HepG2 (cell line): ENCODE data around the gene HMGCR. TPM values are rescaled to one million over a fixed set of nuclear protein-coding genes. Genes with fewer than 3 reads are reported as not detected.
A peak's percentile ranks its signal among the peaks of the same experiment; 100 is the strongest.

Experiments
- ARID5B ChIP-seq: IDR thresholded peaks from 2 replicates; pipeline ENCODE4 v1.4.0; 2020; ENCODE audit warnings: mild to moderate bottlenecking, missing genetic modification reagents
- ATF2 ChIP-seq: sonication (generic); formaldehyde crosslinking; IDR thresholded peaks from 2 replicates; pipeline ENCODE4 v1.4.0; 2020; ENCODE audit warnings: missing genetic modification reagents
- BCL6 ChIP-seq: IDR thresholded peaks from 2 replicates; pipeline ENCODE4 v1.6.1; 2016; ENCODE audit warnings: missing genetic modification reagents, missing compliant biosample characterization
- CHD4 ChIP-seq: fragments of 200-600 bp; sonication (generic); IDR thresholded peaks from 2 replicates; pipeline ENCODE4 v1.7.0; 2017; ENCODE audit warnings: mild to moderate bottlenecking, low read length, borderline replicate concordance
- FOXA1 ChIP-seq, 2 experiments: fragments of 450-650 bp in 1 of 2; sonication (generic) in 1 of 2; formaldehyde crosslinking in 1 of 2; IDR thresholded peaks; 2 replicates each; pipeline versions ENCODE4 v1.4.0 to v1.6.1; 2016 to 2020; ENCODE audit warnings: missing genetic modification reagents in 1 of 2
- GMEB2 ChIP-seq: IDR thresholded peaks from 2 replicates; pipeline ENCODE4 v1.6.1; 2016; ENCODE audit warnings: missing biosample characterization, missing genetic modification reagents, low read depth
- HDAC1 ChIP-seq: sonication (generic); formaldehyde crosslinking; IDR thresholded peaks from 2 replicates; pipeline ENCODE4 v1.5.1; 2020; ENCODE audit warnings: mild to moderate bottlenecking, missing genetic modification reagents
- HNF1A ChIP-seq, 2 experiments: sonication (generic) in 1 of 2; formaldehyde crosslinking in 1 of 2; IDR thresholded peaks; 2 replicates each; pipeline versions ENCODE4 v1.4.0 to v1.6.1; 2016 to 2020; ENCODE audit warnings: borderline replicate concordance in 1 of 2, low read depth in 1 of 2, mild to moderate bottlenecking in 1 of 2, missing genetic modification reagents in 1 of 2
- SALL1 ChIP-seq: sonication (generic); formaldehyde crosslinking; IDR thresholded peaks from 2 replicates; pipeline ENCODE4 v1.8.0; 2022; ENCODE audit warnings: mild to moderate bottlenecking, missing genetic modification reagents
- SAP130 ChIP-seq: IDR thresholded peaks from 2 replicates; pipeline ENCODE4 v1.6.1; 2016; ENCODE audit warnings: low read depth
- SOX13 ChIP-seq, 3 experiments: fragments of 450-650 bp in 1 of 3; sonication (generic) in 1 of 3; formaldehyde crosslinking in 1 of 3; IDR thresholded peaks in 2 of 3; conservative IDR thresholded peaks in 1 of 3; 2 replicates each; pipeline versions ENCODE4 v1.5.0 to v1.6.1; 2016 to 2020; ENCODE audit warnings: antibody characterized with exemption in 1 of 3, mild to moderate bottlenecking in 1 of 3, missing compliant biosample characterization in 1 of 3, missing genetic modification reagents in 1 of 3, moderate library complexity in 1 of 3
- SOX5 ChIP-seq: IDR thresholded peaks from 2 replicates; pipeline ENCODE4 v1.6.1; 2016; ENCODE audit warnings: borderline replicate concordance
- ZNF839 ChIP-seq: sonication (generic); formaldehyde crosslinking; IDR thresholded peaks from 2 replicates; pipeline ENCODE4 v1.4.0; 2020; ENCODE audit warnings: missing genetic modification reagents, mild to moderate bottlenecking, borderline replicate concordance
- polyA plus RNA-seq, 8 experiments: library from polyadenylated mRNA; depleted of rRNA in 3 of 8; stranded (reverse) in 7 of 8; unstranded in 1 of 8; fragments of >200 nt; fragmentation: Illumina TruSeq in 4 of 8; extraction: Trizol in 4 of 8; gene quantifications; 2 replicates each; pipeline versions ENCODE4 v1.2.1 to v1.2.3, GENCODE V29; 2011 to 2016; ENCODE audit warnings: low read depth in 4 of 8, missing spikeins in 1 of 8, mixed read lengths in 1 of 8; ENCODE audit not compliant: insufficient read depth in 1 of 8
- total RNA-seq, 5 experiments: library from RNA; depleted of rRNA; stranded (reverse); fragments of >200 nt; fragmentation: Illumina TruSeq; extraction: Trizol; gene quantifications; 2 replicates each; pipeline ENCODE4 v1.2.3, GENCODE V29; 2016; ENCODE audit warnings: low read depth in 1 of 5

Gene HMGCR
- total and polyA plus RNA-seq, 2 of the 13 experiments (the other 11 are each of a cell fraction or from before 2014, with no cell fraction given) = 43.0 to 144 TPM

GRCh38 chr5:75331095-75332090 is 5.6 kb upstream of the HMGCR start (continued):
- TF ChIP-seq HDAC1 (CRISPR knock-in tag) = peak; percentile 12; the same call in 1 of the 2 replicates
- TF ChIP-seq FOXA1 (IDR thresholded peaks at IDR 0.05) = no peak
- TF ChIP-seq FOXA1 (CRISPR knock-in tag; IDR thresholded peaks at IDR 0.05) = peak; percentile 61; the same call in 1 of the 2 replicates
- TF ChIP-seq BCL6 (CRISPR knock-in tag) = peak; percentile 61
- 0 out of 2 replicates have a peak, but pooled peaks have one; percentile 14 for TF ChIP-seq ATF2 (CRISPR knock-in tag)
- TF ChIP-seq SOX5 (CRISPR knock-in tag) = peak; percentile 42; the same call in 1 of the 2 replicates
- peak; percentile 24; the same call in 1 of the 2 replicates for TF ChIP-seq CHD4
- peak; percentile 44 for TF ChIP-seq SAP130 (CRISPR knock-in tag)
- no peak for TF ChIP-seq SOX13 (IDR thresholded peaks at IDR 0.05)
- TF ChIP-seq SOX13 (CRISPR knock-in tag; conservative IDR thresholded peaks at IDR 0.05 in 1 of 2, IDR thresholded peaks at IDR 0.05 in 1 of 2) = peak in 1 of 2 experiments; percentile 67; a peak in 2 of 4 replicates
- no peak for TF ChIP-seq GMEB2 (CRISPR knock-in tag)
- TF ChIP-seq HNF1A (IDR thresholded peaks at IDR 0.05; ENCODE audit: low read depth) = 0 out of 2 replicates have a peak, but pooled peaks have one; percentile 34
- no peak for TF ChIP-seq HNF1A (CRISPR knock-in tag; IDR thresholded peaks at IDR 0.05; ENCODE audit: borderline replicate concordance)
- peak; percentile 50 for TF ChIP-seq SALL1 (CRISPR knock-in tag)
- TF ChIP-seq ZNF839 (CRISPR knock-in tag) = no peak
- TF ChIP-seq ARID5B (CRISPR knock-in tag) = peak; percentile 83
